ENCODE results near the gene HEXIM1. TPM values are rescaled to one million over a fixed set of nuclear protein-coding genes. Genes with fewer than 3 reads are reported as not detected.

HEXIM1 gene
- total and polyA plus RNA-seq, 2 experiments from 2014 or later: 17.9 to 34.8 TPM

- peaks cover 7% of the 10 kb centered on the region for H3K4me1 ChIP-seq (ENCODE audit: low read depth)
- no peak overlapping the region for H3K4me3 ChIP-seq
- no peak for TF ChIP-seq CTCF (IDR thresholded peaks at IDR 0.05; ENCODE audit: low read depth, low read length)
- H3K27ac ChIP-seq: no peak overlapping the region
- no peaks in the 10 kb centered on the region for H3K9me3 ChIP-seq (ENCODE audit: low read depth)
- H3K36me3 ChIP-seq: no peaks in the 10 kb centered on the region
- no peaks in the 10 kb centered on the region for H3K27me3 ChIP-seq
- no peak for DNase-seq (ENCODE audit: low read depth in 1 of 2, low spot score in 1 of 2)
Measured at GRCh38 chr17:45177563-45177962, 29.3 kb downstream of the HEXIM1 start.

GRCh38 chr17:45184144-45184543 is 35.9 kb downstream of the HEXIM1 start:
- Histone ChIP-seq H3K4me1 (ENCODE audit: low read depth) (no peaks in the 10 kb centered on the region), H3K27me3 (no peaks in the 10 kb centered on the region), H3K4me3 (no peak overlapping the region), H3K9me3 (ENCODE audit: low read depth) (no peaks in the 10 kb centered on the region), H3K36me3 (no peaks in the 10 kb centered on the region), H3K27ac (no peak overlapping the region)
- no peak for TF ChIP-seq CTCF (IDR thresholded peaks at IDR 0.05; ENCODE audit: low read depth, low read length)
- no peak for DNase-seq (ENCODE audit: low read depth in 1 of 2, low spot score in 1 of 2)

GRCh38 chr17:45186801-45187354 is 38.6 kb downstream of the HEXIM1 start:
- TF ChIP-seq CTCF (IDR thresholded peaks at IDR 0.05; ENCODE audit: low read depth, low read length): no peak
- H3K27me3 ChIP-seq: no peaks in the 10 kb centered on the region
- no peak for DNase-seq (ENCODE audit: low read depth in 1 of 2, low spot score in 1 of 2)
- no peaks in the 10 kb centered on the region for H3K9me3 ChIP-seq (ENCODE audit: low read depth)
- no peaks in the 10 kb centered on the region for H3K4me1 ChIP-seq (ENCODE audit: low read depth)
- no peaks in the 10 kb centered on the region for H3K36me3 ChIP-seq
- H3K4me3 ChIP-seq: no peak overlapping the region
- no peak overlapping the region for H3K27ac ChIP-seq

GRCh38 chr17:45189009-45189408 is 40.7 kb downstream of the HEXIM1 start:
- no peaks in the 10 kb centered on the region for H3K4me1 ChIP-seq (ENCODE audit: low read depth)
- H3K27me3 ChIP-seq: no peaks in the 10 kb centered on the region
- DNase-seq (ENCODE audit: low read depth in 1 of 2, low spot score in 1 of 2): no peak
- H3K27ac ChIP-seq: no peak overlapping the region
- no peak for TF ChIP-seq CTCF (IDR thresholded peaks at IDR 0.05; ENCODE audit: low read depth, low read length)
- no peak overlapping the region for H3K4me3 ChIP-seq
- no peaks in the 10 kb centered on the region for H3K36me3 ChIP-seq
- no peaks in the 10 kb centered on the region for H3K9me3 ChIP-seq (ENCODE audit: low read depth)

GRCh38 chr17:45190503-45191255 is 42.4 kb downstream of the HEXIM1 start:
- Histone ChIP-seq H3K9me3 (ENCODE audit: low read depth) (no peaks in the 10 kb centered on the region), H3K4me3 (no peak overlapping the region), H3K27me3 (no peaks in the 10 kb centered on the region), H3K4me1 (ENCODE audit: low read depth) (no peaks in the 10 kb centered on the region), H3K27ac (no peak overlapping the region), H3K36me3 (no peaks in the 10 kb centered on the region)
- TF ChIP-seq CTCF (IDR thresholded peaks at IDR 0.05; ENCODE audit: low read depth, low read length): no peak
- no peak for DNase-seq (ENCODE audit: low read depth in 1 of 2, low spot score in 1 of 2)

Data from cardiac muscle cell (in vitro differentiated cells and primary cell).